Naive thymus-derived CD4-positive, alpha-beta T cell (primary cell): Measurements from ENCODE around the gene DYSF. TPM values are rescaled to one million over a fixed set of nuclear protein-coding genes. Genes with fewer than 3 reads are reported as not detected.

Experiments used
- ATAC-seq: fragments of 150-1000 bp; cut with Tn5 transposase; 2 replicates; pipeline ENCODE4 v1.10.0; 2021; ENCODE audit warnings: mild to moderate bottlenecking, moderate library complexity
- CTCF ChIA-PET: fragments of 350-600 bp; sonication (Branson Sonifier 250); formaldehyde crosslinking; loops from one replicate; lab custom pipeline; 2021; ENCODE audit warnings: antibody characterized with exemption; lab: Charles Lee
- POLR2A ChIA-PET: fragments of 350-600 bp; sonication (Branson Sonifier 250); formaldehyde crosslinking; loops from one replicate; lab custom pipeline; 2021; ENCODE audit warnings: antibody characterized with exemption, inconsistent platforms; lab: Charles Lee
- DNase-seq, 9 donors: peaks; one replicate each; pipeline versions ENCODE4 v3.0.0 to v3.0.0-alpha.2; 2020 to 2022; ENCODE audit warnings: mixed read lengths in 1 of 9
- H3K27ac ChIP-seq: one replicate; pipeline ENCODE4 v1.7.0; 2013; ENCODE audit warnings: mild to moderate bottlenecking, low read depth, low read length, moderate library complexity
- H3K27me3 ChIP-seq, 2 donors: one replicate each; pipeline ENCODE4 v1.7.0; 2013; ENCODE audit warnings: low read length in 2 of 2, mild to moderate bottlenecking in 2 of 2, moderate library complexity in 2 of 2; ENCODE audit not compliant: control insufficient read depth in 2 of 2, insufficient read depth in 2 of 2
- H3K36me3 ChIP-seq, 3 experiments: 1 replicate in 2 of 3; 2 replicates in 1 of 3; pipeline ENCODE4 v1.7.0; 2013; ENCODE audit warnings: low read length in 3 of 3, mild to moderate bottlenecking in 3 of 3, moderate library complexity in 1 of 3; ENCODE audit not compliant: insufficient read depth in 3 of 3, control insufficient read depth in 2 of 3
- H3K4me1 ChIP-seq, 2 donors: one replicate each; pipeline ENCODE4 v1.7.0; 2013; ENCODE audit warnings: low read length in 2 of 2, mild to moderate bottlenecking in 2 of 2, moderate library complexity in 1 of 2; ENCODE audit not compliant: control insufficient read depth in 2 of 2, insufficient read depth in 2 of 2
- H3K4me3 ChIP-seq: 2 replicates; pipeline ENCODE4 v1.7.0; 2013; ENCODE audit warnings: mild to moderate bottlenecking, low read length
- H3K9me3 ChIP-seq, 3 experiments: 1 replicate in 2 of 3; 2 replicates in 1 of 3; pipeline ENCODE4 v1.7.0; 2013; ENCODE audit warnings: low read length in 3 of 3; ENCODE audit not compliant: control insufficient read depth in 2 of 3
- H3K27ac Mint-ChIP-seq, 9 donors: one replicate each; pipeline ENCODE4 v1.8.0; 2020 to 2022; ENCODE audit warnings: mixed read lengths in 9 of 9, mild to moderate bottlenecking in 8 of 9, moderate library complexity in 5 of 9, inconsistent platforms in 2 of 9
- H3K27me3 Mint-ChIP-seq, 5 donors: one replicate each; pipeline ENCODE4 v1.8.0; 2021 to 2022; ENCODE audit warnings: mixed read lengths in 5 of 5, mild to moderate bottlenecking in 1 of 5
- H3K36me3 Mint-ChIP-seq, 5 donors: one replicate each; pipeline ENCODE4 v1.8.0; 2020 to 2022; ENCODE audit warnings: mixed read lengths in 5 of 5, mild to moderate bottlenecking in 3 of 5, inconsistent platforms in 1 of 5
- H3K4me1 Mint-ChIP-seq, 7 donors: one replicate each; pipeline ENCODE4 v1.8.0; 2020 to 2022; ENCODE audit warnings: mixed read lengths in 7 of 7, mild to moderate bottlenecking in 3 of 7, inconsistent platforms in 1 of 7
- H3K4me3 Mint-ChIP-seq, 10 donors: one replicate each; pipeline ENCODE4 v1.8.0; 2020 to 2022; ENCODE audit warnings: mild to moderate bottlenecking in 10 of 10, mixed read lengths in 10 of 10, moderate library complexity in 6 of 10, inconsistent platforms in 2 of 10
- H3K9me3 Mint-ChIP-seq, 11 donors: one replicate each; pipeline ENCODE4 v1.8.0; 2020 to 2022; ENCODE audit warnings: mixed read lengths in 11 of 11, mild to moderate bottlenecking in 4 of 11, inconsistent platforms in 1 of 11, moderate library complexity in 1 of 11
- intact Hi-C, 2 donors: fragments of 100-400 bp; cut with micrococcal nuclease; formaldehyde crosslinking; loops; one replicate each; pipeline ENCODE4 v1.15.1; 2023
- polyA plus RNA-seq, 2 donors: library from polyadenylated mRNA; unstranded; fragments of 300-500 nt; fragmentation: Illumina TruSeq; gene quantifications; one replicate each; pipeline ENCODE4 v1.2.3, GENCODE V29; 2021
- total RNA-seq, 6 experiments: library from RNA in 5 of 6; stranded (reverse) in 5 of 6; gene quantifications; 1 replicate in 5 of 6; 2 replicates in 1 of 6; pipeline ENCODE4 v1.2.3 and lab custom pipeline; 2021 to 2026

DYSF gene
- total and polyA plus RNA-seq, 7 experiments from 2014 or later: 0.14 to 28.2 (median 0.32) TPM; not detected in 2

DNA sequence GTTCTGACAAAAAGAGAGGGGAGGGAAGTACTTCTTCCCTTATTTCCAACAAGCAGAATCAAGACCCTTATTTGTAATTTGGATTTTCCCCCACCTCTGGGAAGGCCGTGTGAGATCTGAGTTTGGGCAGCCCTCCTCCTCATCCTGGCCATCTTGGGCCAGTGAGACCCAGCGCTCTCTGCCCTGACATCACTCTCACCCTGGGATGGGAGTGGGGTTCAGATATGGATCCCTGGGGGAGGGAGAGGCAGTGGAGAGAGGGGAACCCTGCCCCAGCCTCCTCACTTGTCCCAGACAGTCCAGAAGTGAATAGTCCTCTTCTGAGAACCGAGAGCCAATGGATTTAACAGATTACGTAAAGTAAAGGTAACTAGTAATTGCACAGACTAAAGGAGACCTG lies 64.5 kb downstream of the DYSF start:
- POLR2A ChIA-PET: no interaction called here
- intact Hi-C loops: no loop called here
- CTCF ChIA-PET: interaction anchor here (1.2 kb wide), 1 partner anchor 218 kb away, joined by 4 read pairs; no protein-coding TSS in a partner anchor
- no peak for ATAC-seq
- no peaks in the 10 kb centered on the region for H3K4me1 ChIP-seq
- H3K27ac ChIP-seq: no peak overlapping the region
- H3K36me3 ChIP-seq: no peaks in the 10 kb centered on the region
- no peak overlapping the region for H3K4me3 ChIP-seq
- no peak for DNase-seq
- no peaks in the 10 kb centered on the region for H3K27me3 ChIP-seq
- Mint-ChIP-seq H3K36me3 (no peaks in the 10 kb centered on the region), H3K4me3 (no peak overlapping the region), H3K27me3 (peaks cover 0 to 13% (median 6%) of the 10 kb centered on the region in 5 donors), H3K9me3 (peaks cover 0 to 2% (median 0%) of the 10 kb centered on the region in 11 donors), H3K4me1 (no peaks in the 10 kb centered on the region), H3K27ac (no peak overlapping the region)
- no peaks in the 10 kb centered on the region for H3K9me3 ChIP-seq

DNA sequence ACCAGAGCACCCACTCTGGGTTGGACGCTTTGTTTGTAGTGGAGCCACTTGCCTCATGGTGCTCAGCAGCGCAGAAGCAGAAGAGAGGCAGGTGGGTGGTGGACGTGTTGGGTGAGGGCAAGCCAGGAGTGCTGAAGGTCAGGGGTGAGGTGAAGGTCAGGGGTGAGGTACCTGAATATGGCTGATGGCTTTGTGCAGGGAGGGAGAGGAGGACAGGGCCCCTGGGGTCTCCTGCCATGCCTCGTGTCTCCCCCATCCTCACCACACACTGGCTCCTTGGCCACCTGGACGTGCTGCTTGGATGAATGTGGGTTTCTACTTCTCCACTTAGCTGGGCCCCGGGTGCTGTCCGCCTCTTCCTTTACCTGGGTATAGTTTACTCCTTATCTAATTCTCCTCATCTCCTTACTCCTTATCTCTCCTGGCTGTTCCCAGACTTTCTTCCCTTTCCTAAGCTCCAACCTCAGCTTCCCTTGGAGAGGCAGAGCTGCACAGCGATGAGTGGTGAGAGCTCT lies 68.1 kb downstream of the DYSF start:
- Mint-ChIP-seq H3K27me3 (peaks cover 0 to 29% (median 11%) of the 10 kb centered on the region in 5 donors), H3K9me3 (peaks cover 0 to 2% (median 0%) of the 10 kb centered on the region in 11 donors), H3K27ac (no peak overlapping the region), H3K4me1 (no peaks in the 10 kb centered on the region), H3K36me3 (no peaks in the 10 kb centered on the region), H3K4me3 (no peak overlapping the region)
- intact Hi-C loops: no loop called here
- no peaks in the 10 kb centered on the region for H3K4me1 ChIP-seq
- H3K36me3 ChIP-seq: no peaks in the 10 kb centered on the region
- ATAC-seq: no peak
- no peak for DNase-seq
- no peak overlapping the region for H3K4me3 ChIP-seq
- no peak overlapping the region for H3K27ac ChIP-seq
- H3K27me3 ChIP-seq: no peaks in the 10 kb centered on the region
- H3K9me3 ChIP-seq: no peaks in the 10 kb centered on the region
- CTCF ChIA-PET: no interaction called here
- POLR2A ChIA-PET: no interaction called here

DNA sequence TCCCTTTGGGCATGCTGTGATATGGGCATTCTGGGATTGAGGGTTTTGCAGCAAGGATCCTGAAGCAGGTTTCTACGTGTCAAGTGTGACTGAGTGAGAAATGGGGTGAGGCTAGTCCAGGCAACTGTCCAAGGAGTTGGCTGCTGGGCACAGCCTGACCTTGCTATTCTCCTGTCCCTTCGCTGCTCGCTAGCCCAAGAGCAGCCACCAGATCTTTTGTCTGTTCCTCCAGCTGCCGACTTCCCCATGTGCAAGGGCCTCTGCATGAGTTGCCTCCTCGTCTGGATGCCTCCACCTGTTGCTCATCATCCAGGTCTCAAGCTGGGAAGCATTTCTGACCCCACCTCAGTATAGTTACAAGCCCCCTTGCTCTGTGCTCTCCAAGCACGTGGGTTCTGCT lies 71.1 kb downstream of the DYSF start:
- H3K9me3 Mint-ChIP-seq: peaks cover 0 to 2% (median 0%) of the 10 kb centered on the region in 11 donors
- H3K4me3 Mint-ChIP-seq: no peak overlapping the region
- H3K4me1 Mint-ChIP-seq: no peaks in the 10 kb centered on the region
- no peak overlapping the region for H3K4me3 ChIP-seq
- POLR2A ChIA-PET: no interaction called here
- H3K36me3 Mint-ChIP-seq: no peaks in the 10 kb centered on the region
- no peak for DNase-seq
- no peaks in the 10 kb centered on the region for H3K27me3 ChIP-seq
- peaks cover 6 to 38% (median 24%) of the 10 kb centered on the region in 5 donors for H3K27me3 Mint-ChIP-seq
- no peaks in the 10 kb centered on the region for H3K9me3 ChIP-seq
- H3K27ac Mint-ChIP-seq: no peak overlapping the region
- no peak overlapping the region for H3K27ac ChIP-seq
- CTCF ChIA-PET: no interaction called here
- intact Hi-C loops: no loop called here
- ATAC-seq: no peak
- H3K36me3 ChIP-seq: no peaks in the 10 kb centered on the region
- no peaks in the 10 kb centered on the region for H3K4me1 ChIP-seq

- no peak for DNase-seq
- H3K4me3 ChIP-seq: no peak overlapping the region
- H3K36me3 ChIP-seq: no peaks in the 10 kb centered on the region
- H3K9me3 ChIP-seq: no peaks in the 10 kb centered on the region
- Mint-ChIP-seq H3K4me3 (no peak overlapping the region), H3K36me3 (no peaks in the 10 kb centered on the region), H3K4me1 (peaks cover 0 to 5% (median 0%) of the 10 kb centered on the region in 7 donors), H3K9me3 (peaks cover 0 to 2% (median 0%) of the 10 kb centered on the region in 11 donors), H3K27ac (no peak overlapping the region), H3K27me3 (peaks cover 6 to 41% (median 29%) of the 10 kb centered on the region in 5 donors)
- intact Hi-C loops: no loop called here
- CTCF ChIA-PET: interaction anchor here (0.6 kb wide), 1 partner anchor 19 kb away, joined by 3 read pairs; no protein-coding TSS in a partner anchor
- ATAC-seq: no peak
- no peak overlapping the region for H3K27ac ChIP-seq
- POLR2A ChIA-PET: no interaction called here
- no peaks in the 10 kb centered on the region for H3K4me1 ChIP-seq
- no peaks in the 10 kb centered on the region for H3K27me3 ChIP-seq
Observed at GRCh38 chr2:71526141-71526540, 72.8 kb downstream of the DYSF start.

GRCh38 chr2:71526975-71527374 lies 73.6 kb downstream of the DYSF start:
- Histone ChIP-seq H3K27me3 (no peaks in the 10 kb centered on the region), H3K36me3 (no peaks in the 10 kb centered on the region), H3K27ac (no peak overlapping the region), H3K9me3 (no peaks in the 10 kb centered on the region), H3K4me1 (no peaks in the 10 kb centered on the region), H3K4me3 (no peak overlapping the region)
- POLR2A ChIA-PET: no interaction called here
- Mint-ChIP-seq H3K36me3 (no peaks in the 10 kb centered on the region), H3K27ac (no peak overlapping the region), H3K9me3 (peaks cover 0 to 2% (median 0%) of the 10 kb centered on the region in 11 donors), H3K27me3 (peaks cover 6 to 46% (median 32%) of the 10 kb centered on the region in 5 donors), H3K4me1 (peaks cover 0 to 5% (median 0%) of the 10 kb centered on the region in 7 donors), H3K4me3 (no peak overlapping the region)
- CTCF ChIA-PET: no interaction called here
- DNase-seq (no peak), ATAC-seq (no peak)
- intact Hi-C loops: no loop called here

- H3K27me3 ChIP-seq: no peaks in the 10 kb centered on the region
- CTCF ChIA-PET: no interaction called here
- no peak overlapping the region for H3K27ac ChIP-seq
- no peak overlapping the region for H3K4me3 Mint-ChIP-seq
- no peaks in the 10 kb centered on the region for H3K36me3 Mint-ChIP-seq
- H3K36me3 ChIP-seq: no peaks in the 10 kb centered on the region
- H3K9me3 Mint-ChIP-seq: peaks cover 0 to 2% (median 0%) of the 10 kb centered on the region in 11 donors
- ATAC-seq: no peak
- no peak for DNase-seq
- peaks cover 0 to 5% (median 0%) of the 10 kb centered on the region in 7 donors for H3K4me1 Mint-ChIP-seq
- no peaks in the 10 kb centered on the region for H3K9me3 ChIP-seq
- POLR2A ChIA-PET: no interaction called here
- H3K27ac Mint-ChIP-seq: no peak overlapping the region
- peaks cover 8 to 58% (median 42%) of the 10 kb centered on the region in 5 donors for H3K27me3 Mint-ChIP-seq
- intact Hi-C loops: no loop called here
- no peaks in the 10 kb centered on the region for H3K4me1 ChIP-seq
- H3K4me3 ChIP-seq: no peak overlapping the region
Observed at GRCh38 chr2:71528131-71528591, 74.8 kb downstream of the DYSF start.

GRCh38 chr2:71528749-71529148 lies 75.4 kb downstream of the DYSF start:
- intact Hi-C loops: no loop called here
- no peaks in the 10 kb centered on the region for H3K36me3 ChIP-seq
- no peaks in the 10 kb centered on the region for H3K9me3 ChIP-seq
- peaks cover 0 to 2% (median 0%) of the 10 kb centered on the region in 11 donors for H3K9me3 Mint-ChIP-seq
- CTCF ChIA-PET: no interaction called here
- H3K27ac ChIP-seq: no peak overlapping the region
- no peak overlapping the region for H3K4me3 ChIP-seq
- no peaks in the 10 kb centered on the region for H3K4me1 ChIP-seq
- H3K27ac Mint-ChIP-seq: no peak overlapping the region
- peaks cover 0 to 5% (median 0%) of the 10 kb centered on the region in 7 donors for H3K4me1 Mint-ChIP-seq
- H3K4me3 Mint-ChIP-seq: no peak overlapping the region
- DNase-seq (no peak), ATAC-seq (no peak)
- peaks cover 8 to 61% (median 47%) of the 10 kb centered on the region in 5 donors for H3K27me3 Mint-ChIP-seq
- no peaks in the 10 kb centered on the region for H3K27me3 ChIP-seq
- POLR2A ChIA-PET: no interaction called here
- H3K36me3 Mint-ChIP-seq: no peaks in the 10 kb centered on the region
